ENCODE data around the gene TULP4.

Gene TULP4, protein sequence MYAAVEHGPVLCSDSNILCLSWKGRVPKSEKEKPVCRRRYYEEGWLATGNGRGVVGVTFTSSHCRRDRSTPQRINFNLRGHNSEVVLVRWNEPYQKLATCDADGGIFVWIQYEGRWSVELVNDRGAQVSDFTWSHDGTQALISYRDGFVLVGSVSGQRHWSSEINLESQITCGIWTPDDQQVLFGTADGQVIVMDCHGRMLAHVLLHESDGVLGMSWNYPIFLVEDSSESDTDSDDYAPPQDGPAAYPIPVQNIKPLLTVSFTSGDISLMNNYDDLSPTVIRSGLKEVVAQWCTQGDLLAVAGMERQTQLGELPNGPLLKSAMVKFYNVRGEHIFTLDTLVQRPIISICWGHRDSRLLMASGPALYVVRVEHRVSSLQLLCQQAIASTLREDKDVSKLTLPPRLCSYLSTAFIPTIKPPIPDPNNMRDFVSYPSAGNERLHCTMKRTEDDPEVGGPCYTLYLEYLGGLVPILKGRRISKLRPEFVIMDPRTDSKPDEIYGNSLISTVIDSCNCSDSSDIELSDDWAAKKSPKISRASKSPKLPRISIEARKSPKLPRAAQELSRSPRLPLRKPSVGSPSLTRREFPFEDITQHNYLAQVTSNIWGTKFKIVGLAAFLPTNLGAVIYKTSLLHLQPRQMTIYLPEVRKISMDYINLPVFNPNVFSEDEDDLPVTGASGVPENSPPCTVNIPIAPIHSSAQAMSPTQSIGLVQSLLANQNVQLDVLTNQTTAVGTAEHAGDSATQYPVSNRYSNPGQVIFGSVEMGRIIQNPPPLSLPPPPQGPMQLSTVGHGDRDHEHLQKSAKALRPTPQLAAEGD (N-terminal part only)

DNA sequence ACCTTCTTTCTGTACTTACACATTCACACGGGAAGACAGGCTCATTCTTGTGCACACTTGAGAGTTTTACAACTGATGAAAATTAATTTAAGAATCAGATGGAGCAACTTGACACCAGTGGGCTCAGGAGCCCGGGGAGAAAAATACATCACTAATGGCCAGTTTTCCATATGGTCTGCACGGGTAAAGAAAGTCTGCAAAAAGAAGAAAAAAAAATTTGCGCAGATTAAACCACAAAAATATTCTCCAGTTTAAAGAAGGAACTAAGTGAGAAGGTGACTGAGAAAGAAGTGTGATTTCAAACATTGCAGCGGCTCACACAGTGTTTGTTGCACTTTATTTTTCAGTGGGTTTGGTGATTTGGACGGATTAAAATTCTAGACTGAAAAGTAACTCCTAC lies at the start of gene TULP4:
Gene TULP4 (plus strand): TSS at position 301 of the 400 bp plus-strand sequence. CDS start 1,552 bp downstream, outside the sequence.
- no peak for DNase-seq (ENCODE audit: extremely low read depth in 1 of 2, low read depth in 1 of 2)

DNA sequence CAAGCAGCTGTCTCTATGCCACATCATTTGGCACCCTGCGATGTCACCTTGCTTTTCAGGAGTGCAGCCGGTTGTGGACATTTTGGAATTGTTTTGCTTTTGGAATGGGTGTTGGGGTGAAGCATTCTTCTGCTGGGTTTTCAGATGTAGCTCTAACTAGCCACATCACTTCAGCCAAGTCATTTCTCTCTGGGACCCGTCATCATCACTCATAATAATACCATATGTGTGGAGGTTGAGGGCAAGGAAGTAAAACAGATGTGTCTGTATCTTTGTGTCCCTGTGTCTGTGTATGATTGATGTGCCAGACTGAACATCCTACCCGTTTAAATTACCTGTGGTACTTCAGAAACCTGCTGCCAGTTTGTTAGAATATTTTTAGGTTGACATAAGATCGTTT lies 49.5 kb upstream of the TULP4 start:
- DNase-seq (ENCODE audit: extremely low read depth in 1 of 2, low read depth in 1 of 2): no peak

DNA sequence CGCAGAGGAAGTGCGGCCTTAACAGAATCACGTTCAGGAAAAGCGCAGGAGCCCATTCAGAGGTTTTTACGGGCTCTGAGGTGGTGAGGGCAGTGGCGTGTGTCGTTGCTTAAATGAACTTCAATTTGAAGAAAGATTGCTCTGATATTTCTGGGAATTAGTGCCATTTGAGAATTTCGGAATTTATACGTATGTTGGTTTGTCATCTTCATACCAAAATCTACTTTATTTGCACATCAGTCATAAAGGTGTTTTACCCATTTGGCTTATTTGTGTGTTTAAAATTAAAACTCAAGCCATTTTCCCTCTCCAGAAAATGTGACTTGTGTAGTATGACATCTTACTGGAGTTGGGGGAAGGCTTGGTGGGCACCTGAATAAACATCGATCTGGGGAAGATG lies 48.1 kb upstream of the TULP4 start:
- no peak for DNase-seq (ENCODE audit: extremely low read depth in 1 of 2, low read depth in 1 of 2)

DNA sequence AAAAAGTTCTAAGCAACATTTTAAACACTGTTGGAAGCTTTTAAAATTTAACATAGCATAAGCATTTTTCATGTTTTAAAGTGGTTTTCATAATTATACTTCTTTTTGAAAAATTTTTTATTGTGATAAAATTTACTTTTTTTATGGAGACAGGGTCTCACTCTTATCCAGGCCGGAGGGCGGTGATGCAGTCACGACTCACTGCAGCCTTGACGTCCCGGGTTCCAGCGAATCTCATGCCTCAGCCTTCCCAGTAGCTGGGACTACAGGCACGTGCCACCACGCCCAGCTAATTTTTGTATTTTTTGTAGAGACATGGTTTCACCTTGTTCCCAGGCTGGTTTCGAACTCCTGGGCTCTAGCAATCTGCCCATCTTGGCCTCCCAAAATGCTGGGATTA lies 46.1 kb upstream of the TULP4 start:
- DNase-seq (ENCODE audit: extremely low read depth in 1 of 2, low read depth in 1 of 2): no peak

DNA sequence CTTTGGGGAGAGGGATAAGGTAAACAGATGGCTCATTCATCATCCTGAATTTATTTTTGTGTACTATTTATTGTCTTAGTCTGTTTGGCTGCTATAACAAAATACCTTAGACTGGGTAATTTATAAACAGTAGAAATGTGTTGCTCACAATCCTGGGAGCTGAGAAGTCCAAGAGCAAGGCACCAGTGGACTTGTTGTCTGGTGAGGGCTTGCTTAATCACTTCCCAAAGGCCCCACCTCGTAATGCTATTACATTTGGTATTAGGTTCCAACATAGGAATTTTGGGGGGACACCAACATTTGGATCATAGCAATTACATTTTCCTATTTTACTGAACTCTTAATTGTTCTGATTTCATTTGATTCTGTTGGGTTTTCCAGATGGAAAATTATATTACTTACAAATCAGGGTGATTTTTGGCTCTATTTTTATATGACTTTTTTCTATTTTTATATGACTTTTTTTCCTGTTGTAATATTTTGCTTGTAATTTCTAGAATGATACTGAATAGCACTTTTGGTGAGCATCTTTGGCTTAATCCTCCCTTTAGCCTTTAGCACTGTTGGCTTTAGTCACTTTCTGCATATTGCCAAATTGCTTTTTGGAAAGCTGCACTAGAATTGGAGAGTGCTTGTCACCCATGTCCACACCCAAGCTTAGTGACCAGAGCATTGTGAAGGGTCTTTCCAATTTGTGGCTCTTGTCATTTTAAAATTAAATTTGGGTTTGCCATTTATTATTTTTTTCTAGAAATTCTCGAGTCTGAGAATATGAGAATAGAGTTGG lies 43.7 kb upstream of the TULP4 start:
- no peak for DNase-seq (ENCODE audit: extremely low read depth in 1 of 2, low read depth in 1 of 2)

DNA sequence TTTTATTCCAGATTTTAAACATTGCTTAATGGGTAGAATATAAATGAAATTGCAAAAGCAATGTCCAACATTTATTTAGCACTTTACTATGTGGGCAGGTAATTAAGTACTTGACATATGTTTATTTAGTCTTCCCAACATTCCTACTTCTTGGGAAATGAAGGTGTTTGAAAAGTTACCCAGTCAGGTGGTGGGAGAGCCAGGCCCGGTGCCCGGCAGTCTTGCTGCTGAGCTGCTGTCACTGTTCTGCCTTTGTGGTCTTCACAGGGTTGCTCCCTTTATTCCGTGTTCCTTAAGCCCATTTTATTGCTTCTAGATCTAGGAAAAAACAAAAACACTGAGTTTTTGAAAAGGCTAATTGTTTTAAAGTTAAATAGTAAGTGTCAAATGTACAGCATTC lies 42.6 kb upstream of the TULP4 start:
- no peak for DNase-seq (ENCODE audit: extremely low read depth in 1 of 2, low read depth in 1 of 2)

DNA sequence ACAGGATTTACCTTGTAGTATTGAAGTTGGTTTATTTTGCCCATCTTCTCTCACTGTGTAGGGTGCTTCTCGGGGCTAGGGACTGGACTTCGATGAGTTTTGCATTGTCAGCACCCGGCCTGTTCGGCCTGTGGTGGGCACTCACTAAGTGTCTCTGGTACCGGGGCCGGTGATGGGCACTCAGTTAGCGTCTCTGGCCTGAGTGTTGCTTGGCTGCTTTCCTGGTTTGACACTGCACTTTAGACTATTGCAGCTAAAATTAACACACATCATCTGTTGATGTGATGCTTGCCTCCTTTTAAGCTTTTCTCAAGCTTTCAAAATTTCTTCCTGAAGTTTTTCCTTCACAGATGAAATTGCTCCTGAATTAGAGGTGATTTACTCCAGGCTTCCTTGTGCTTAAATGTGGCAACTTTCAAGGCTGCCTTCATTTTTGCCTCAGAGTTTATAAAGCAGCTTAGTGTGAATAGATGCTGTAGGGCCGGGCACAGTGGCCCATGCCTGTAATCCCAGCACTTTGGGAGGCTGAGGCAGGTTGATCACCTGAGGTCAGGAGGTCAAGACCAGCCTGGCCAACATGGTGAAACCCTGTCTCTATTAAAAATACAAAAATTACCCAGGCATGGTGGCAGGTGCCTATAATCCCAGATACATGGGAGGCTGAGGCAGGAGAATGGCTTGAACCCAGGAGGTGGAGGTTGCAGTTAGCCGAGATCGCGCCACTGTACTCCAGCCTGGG lies 41.7 kb upstream of the TULP4 start:
- DNase-seq (ENCODE audit: extremely low read depth in 1 of 2, low read depth in 1 of 2): no peak

DNA sequence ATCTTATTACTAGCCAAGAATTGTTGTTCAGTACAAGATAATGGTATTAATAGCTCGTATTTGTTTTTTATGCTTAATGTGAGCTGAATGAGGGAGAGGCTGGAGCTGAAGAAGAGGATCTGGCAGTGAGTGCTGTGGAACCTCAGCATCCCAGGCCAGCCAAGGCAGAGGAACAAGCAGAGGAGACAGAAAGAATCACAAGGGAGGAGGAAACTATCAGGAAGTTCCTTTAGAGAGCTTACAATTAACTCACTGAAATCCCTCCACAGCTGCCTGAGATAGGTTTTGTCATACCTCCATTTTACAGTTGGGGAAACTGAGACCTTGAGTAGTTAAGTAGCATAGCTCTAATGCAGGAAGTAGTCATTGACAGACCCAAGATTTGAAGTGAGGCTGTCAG lies 39.9 kb upstream of the TULP4 start:
- DNase-seq (ENCODE audit: extremely low read depth in 1 of 2, low read depth in 1 of 2): no peak

DNA sequence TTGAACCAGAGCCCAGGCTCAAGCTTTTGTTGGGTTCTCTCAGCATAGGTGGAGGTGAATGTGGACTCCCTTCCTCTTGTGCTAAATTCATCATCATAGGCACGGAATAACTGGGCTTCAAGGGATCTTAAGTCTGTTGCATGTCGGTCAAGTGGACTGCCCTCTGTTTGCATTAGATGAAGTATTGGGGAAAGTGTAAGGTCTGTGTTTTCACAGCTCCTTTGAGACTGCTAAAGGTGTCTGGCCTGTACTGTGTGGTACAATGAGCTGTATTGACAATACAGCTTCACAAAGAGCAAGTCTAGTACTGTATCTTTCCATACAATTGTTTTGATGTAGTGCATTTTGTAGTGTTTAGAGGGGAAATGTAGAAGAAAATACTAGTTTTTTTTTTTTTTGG lies 34.3 kb upstream of the TULP4 start:
- DNase-seq (ENCODE audit: extremely low read depth in 1 of 2, low read depth in 1 of 2): no peak

DNA sequence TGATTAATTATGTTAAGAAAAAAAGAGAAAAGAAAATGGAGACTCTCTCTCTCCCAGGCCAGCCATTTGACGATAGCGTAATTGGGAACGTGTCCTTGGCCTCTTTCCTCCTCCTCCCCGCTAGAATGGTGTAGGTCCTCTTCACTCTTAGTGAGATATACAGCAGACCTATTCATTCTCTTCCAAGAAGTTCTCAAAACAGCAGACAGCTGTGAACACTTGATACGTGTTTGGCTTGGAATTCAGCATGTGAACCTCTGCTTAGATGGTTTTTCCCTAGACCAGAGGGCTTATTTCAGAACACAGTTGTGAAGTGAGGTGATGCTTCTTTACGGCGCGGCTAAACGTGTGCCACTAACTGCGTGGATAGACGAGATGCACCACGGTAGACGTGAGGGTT lies 32.6 kb upstream of the TULP4 start:
- no peak for DNase-seq (ENCODE audit: extremely low read depth in 1 of 2, low read depth in 1 of 2)

DNA sequence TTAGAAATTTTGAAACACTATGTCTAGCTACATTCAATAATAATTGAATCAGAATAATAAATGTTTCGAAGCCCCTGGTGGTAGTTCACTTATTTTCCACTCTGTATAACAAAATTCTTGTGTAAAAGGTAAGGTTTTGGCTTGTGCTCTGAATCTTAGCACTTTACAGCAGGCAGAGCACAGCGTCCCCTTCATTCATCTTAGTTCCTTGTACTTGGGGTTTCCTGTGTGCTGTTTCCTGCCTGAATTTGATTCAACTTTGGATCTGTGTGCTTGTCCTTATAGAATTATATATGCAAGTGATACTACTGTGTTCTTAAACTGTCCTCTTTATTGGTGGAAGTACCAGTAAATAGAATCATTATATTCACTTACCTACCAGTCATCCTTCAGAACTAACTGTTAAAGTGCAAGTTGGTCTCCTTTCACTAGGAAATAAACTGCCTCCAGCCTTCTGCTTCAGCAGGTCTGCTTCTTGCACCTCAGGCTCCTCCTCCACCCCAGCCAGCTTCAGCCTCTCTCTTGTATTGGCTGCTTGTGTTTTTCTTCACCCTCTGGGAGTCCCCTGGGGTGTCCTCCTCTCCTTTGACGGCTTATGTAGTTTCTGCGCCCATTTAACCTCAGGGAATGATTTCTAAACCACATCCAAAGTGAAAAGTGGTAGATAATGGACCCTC lies 28.8 kb upstream of the TULP4 start:
- DNase-seq (ENCODE audit: extremely low read depth in 1 of 2, low read depth in 1 of 2): no peak

DNA sequence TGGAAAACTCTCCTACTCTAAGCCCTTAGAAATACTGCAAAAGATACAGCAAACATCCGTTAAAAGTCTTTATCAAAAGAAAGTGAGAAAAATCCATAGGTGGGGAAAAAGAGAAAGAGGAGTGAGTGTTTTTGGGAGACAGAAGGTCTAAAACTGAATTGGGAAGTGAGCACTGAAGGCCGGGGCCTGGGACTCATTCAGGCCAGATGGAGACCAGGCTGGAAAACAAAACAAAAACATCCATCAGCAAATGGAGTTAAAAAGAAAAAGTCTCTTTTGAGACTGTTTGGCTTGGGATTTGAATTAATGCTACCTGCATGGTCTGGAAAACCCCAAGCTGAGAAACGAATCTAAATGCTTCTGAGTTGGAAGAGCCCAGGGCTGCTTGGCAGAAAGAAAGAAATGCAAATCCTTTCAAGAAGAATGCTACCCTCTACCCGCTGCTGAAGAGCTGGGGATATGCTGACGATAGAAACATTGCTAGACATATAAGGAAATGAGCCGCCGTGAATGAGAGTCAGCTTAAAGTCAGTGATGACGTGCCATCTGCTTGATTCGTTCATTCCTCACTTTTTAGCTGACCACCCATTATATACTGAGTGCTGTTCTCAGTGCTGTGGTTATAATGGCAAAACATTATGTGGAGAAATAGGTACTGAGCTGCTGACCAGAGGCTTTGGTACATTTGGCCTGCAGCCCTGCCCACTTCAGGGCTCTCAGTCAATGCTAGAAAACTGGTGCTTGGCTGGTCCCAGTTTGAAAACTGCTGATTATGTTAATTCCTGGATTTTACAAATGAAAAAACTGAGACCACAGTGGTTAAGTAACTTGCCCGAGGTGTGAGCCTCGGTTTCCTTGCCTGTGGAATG lies 28.0 kb upstream of the TULP4 start:
- no peak for DNase-seq (ENCODE audit: extremely low read depth in 1 of 2, low read depth in 1 of 2)

DNA sequence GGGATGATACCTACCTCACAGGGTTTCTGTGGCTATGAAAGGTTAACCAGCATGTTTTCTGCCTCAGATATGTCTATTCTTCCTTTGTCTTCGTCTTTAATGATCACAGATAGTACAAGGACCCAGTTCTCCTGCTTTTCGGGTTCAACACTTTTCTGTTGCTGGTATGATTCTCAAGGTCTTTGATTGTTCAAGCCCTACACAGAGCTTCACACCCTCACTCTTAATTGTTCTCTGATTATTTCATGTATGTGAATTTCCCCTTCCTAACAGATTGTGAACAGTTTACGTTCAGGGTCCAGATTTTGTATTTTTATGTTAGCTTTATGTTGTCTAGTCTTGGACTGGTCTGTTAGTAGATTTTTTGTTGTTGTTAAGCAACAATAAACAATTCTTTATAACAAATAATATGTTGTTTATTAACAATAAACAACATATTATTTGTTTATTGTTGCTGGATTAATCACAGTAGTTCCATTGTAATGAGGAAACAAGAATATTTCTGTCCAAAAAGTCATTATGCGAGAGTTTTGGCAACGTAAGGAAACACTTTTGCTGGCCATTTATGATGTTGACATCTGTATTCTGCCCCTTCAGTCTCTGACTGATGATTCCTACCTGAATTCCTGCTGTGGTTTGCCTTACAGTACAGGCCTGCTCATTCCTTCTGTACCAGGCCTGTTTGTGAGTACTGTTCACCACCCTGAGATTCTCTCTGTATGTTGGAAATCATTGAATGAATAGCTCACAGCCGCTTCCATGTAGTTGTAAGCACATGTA lies 27.2 kb upstream of the TULP4 start:
- DNase-seq (ENCODE audit: extremely low read depth in 1 of 2, low read depth in 1 of 2): no peak

DNA sequence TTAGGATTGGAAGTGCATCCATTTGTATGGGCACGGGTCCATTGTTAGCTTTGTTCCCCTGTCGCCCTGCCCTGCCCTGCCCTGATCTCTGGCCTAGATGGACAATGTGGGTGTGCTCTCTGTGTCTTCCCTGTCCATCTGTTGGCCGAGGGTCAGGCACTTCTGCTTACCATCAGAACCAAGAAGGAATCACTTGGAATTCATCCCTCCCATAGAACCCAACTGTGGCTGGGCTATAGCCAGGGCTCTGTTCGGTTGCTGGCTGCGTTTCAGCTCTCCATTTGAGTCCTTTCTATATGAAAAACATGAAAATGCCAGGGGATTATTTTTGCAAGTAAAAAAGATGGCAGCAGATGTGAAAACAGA lies 26.6 kb upstream of the TULP4 start:
- DNase-seq (ENCODE audit: extremely low read depth in 1 of 2, low read depth in 1 of 2): no peak

DNA sequence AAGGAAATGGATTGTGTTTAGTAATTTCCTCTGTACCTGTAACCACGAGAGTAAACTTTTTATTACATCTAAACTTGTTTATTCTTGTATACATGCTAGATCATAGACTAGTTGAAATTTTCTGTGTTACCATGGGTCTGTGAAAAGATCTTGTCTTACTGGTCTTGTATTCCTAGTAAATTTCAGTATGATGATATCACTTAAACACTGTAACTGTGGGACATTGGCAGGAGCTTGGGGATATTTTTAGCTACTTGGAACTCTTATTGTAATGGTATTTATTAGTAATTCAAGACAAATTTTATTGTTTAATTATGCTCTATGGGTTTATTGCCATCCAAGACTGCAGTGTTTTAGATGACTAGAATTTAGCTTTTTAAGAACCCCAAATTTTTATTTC lies 25.9 kb upstream of the TULP4 start:
- no peak for DNase-seq (ENCODE audit: extremely low read depth in 1 of 2, low read depth in 1 of 2)

DNA sequence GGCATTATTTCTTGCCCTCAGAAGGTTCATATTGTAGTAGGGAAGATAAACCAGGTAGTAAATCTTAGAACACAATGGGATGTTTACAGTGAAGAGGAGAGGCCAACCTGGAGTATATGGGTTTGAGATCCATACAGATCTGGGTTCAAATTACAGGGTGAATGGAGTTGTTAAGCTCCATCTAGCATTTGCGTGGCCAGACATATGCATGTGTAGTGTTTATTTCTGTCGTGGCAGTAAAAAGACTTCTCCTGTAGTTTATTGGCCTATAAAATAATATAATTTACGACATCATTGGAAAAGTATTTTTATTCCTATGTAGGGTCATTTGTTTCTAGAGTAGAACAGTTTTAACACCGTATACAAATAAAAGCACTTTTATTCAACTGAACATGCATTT lies 25.2 kb upstream of the TULP4 start:
- no peak for DNase-seq (ENCODE audit: extremely low read depth in 1 of 2, low read depth in 1 of 2)

DNA sequence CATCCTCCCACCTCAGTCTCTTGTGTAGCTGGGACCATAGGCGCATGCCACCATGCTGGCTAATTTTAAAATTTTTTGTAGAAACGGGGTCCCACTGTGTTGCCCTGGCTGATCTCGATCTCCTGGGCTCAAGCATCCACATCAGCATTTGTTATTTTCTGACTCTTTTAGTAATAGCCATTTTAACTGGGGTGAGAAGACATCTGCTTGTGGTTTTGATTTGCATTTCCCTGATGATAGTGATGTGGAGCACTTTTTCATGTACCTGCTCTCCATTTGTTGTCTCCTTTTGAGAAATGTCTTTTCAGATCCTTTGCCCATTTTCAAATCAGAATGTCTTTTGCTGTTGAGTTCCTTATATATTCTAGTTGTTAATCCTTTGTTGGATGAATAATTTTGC lies 22.2 kb upstream of the TULP4 start:
- no peak for DNase-seq (ENCODE audit: extremely low read depth in 1 of 2, low read depth in 1 of 2)

DNA sequence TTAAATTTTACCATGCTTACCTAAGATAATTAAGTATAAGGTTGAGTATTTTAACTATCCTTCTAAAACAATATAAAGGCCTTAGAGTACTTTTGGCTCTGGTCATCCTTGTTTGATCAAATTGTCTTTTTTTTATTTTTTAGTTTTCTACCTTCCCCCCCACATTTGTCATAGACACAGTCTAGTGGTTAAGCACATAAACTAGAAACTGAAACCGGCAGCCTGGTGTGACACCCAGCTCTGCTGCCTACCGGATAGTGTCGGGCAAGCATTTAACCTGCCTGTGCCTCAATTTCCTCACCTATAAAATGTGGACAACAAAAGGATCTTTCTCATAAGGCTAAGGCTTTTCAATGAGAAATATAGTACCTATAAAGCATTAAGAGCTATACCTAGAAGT lies 21.6 kb upstream of the TULP4 start:
- DNase-seq (ENCODE audit: extremely low read depth in 1 of 2, low read depth in 1 of 2): peak in 1 of 2 donors; percentile 38

DNA sequence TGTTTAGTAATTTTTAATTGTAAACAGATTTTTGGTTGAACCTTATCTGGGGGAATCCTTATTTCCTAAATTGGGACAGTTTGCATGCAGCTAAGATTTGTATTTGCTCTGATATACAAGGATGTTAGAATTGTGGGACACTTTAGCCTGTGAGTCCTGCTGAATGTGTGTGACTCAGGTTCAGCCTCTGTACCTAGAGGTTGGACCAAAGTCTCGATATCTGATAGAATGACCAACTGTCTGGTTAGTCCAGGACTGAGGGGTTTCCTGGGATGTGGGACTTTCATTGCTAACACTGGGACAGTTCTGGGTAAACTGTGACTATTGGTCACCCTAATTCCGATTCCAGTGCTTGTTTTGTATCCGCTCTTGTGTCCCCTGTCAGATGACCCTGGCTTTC lies 20.2 kb upstream of the TULP4 start:
- no peak for DNase-seq (ENCODE audit: extremely low read depth in 1 of 2, low read depth in 1 of 2)
